Measurements from ENCODE around the gene MRPL57.
"Not testable (repeated sequence)": the region's sequence is repeated elsewhere in the genome, so short reads cannot be mapped to it uniquely, and the experiment has no call there.

Gene MRPL57

DNA sequence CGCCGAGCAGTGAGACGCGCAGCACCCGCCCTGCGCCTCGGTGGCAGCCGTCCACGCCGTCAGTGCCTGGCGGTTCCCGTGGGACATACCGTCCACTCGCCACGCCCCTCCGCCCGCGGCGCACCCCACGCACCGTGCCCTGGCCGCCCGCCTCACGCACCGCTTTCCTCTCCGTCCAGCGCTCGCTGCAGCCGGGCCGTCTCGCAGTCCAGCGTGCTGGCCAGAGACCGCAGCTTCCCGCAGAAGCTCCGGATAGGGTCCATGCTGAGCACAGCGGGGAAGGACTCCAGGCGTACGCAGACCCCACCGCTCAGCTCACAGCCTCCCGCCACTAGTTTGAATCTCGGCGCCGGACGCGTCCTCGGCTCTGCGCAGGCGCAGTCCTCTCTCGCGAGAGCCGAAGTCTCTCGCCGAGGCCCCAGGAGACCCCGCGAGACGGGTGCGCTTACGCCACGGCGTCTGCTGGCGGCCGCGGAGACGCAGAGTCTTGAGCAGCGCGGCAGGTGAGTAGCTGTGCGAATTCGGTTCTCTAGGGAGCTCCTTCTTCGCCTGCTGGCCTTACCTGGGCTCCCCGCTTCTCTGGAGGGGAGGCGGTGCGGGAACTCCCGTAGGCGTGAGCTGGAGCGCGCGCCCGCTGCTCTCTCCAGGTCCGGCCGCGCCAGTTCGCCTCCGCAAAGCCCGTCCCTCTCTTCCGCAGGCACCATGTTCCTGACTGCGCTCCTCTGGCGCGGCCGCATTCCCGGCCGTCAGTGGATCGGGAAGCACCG is at the start of gene MRPL57, which contains the start of gene SKA3:
MRPL57 (plus strand) TSS at position 444 of the 767 bp plus-strand sequence; CDS start at position 703, 259 bp downstream.
SKA3 (minus strand) TSS at position 338 of the 767 bp plus-strand sequence; CDS start at position 263, 75 bp downstream.
- peak; percentile 80 for DNase-seq (ENCODE audit: extremely low read depth, low read depth)
- TF ChIP-seq, protein P1, sequence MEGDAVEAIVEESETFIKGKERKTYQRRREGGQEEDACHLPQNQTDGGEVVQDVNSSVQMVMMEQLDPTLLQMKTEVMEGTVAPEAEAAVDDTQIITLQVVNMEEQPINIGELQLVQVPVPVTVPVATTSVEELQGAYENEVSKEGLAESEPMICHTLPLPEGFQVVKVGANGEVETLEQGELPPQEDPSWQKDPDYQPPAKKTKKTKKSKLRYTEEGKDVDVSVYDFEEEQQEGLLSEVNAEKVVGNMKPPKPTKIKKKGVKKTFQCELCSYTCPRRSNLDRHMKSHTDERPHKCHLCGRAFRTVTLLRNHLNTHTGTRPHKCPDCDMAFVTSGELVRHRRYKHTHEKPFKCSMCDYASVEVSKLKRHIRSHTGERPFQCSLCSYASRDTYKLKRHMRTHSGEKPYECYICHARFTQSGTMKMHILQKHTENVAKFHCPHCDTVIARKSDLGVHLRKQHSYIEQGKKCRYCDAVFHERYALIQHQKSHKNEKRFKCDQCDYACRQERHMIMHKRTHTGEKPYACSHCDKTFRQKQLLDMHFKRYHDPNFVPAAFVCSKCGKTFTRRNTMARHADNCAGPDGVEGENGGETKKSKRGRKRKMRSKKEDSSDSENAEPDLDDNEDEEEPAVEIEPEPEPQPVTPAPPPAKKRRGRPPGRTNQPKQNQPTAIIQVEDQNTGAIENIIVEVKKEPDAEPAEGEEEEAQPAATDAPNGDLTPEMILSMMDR (IDR thresholded peaks at IDR 0.05; ENCODE audit: low read depth, low read length, missing control alignments) = no peak

DNA sequence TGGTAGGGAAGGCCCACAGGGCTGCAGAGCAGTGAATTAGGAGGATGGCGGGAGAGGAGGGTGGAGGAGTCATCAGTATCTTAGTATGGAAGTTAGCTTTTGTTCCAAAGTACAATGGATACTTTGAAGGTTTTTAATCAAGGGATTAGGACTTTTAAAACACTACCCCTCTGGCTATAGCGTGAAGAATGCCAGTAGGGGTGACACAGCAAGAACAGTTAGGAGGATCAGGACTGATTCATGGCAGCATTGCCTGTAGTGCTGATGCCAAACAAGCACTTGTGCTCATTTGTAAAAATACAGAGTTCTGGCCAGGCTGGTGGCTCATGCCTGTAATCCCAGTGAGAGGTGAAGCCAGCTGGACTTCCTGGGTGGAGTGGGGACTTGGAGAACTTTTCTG is 46.3 kb upstream of the MRPL57 start:
- no peak for DNase-seq (ENCODE audit: extremely low read depth, low read depth)
- no peak overlapping the region for H3K4me3 ChIP-seq (replicated peaks; ENCODE audit: low read depth, low read length)

More for the DNA sequence above, at the start of gene MRPL57, which contains the start of gene SKA3:
- H3K4me3 ChIP-seq (replicated peaks; ENCODE audit: low read depth, low read length) = peak within 1 kb of the TSS; percentile 81

DNA sequence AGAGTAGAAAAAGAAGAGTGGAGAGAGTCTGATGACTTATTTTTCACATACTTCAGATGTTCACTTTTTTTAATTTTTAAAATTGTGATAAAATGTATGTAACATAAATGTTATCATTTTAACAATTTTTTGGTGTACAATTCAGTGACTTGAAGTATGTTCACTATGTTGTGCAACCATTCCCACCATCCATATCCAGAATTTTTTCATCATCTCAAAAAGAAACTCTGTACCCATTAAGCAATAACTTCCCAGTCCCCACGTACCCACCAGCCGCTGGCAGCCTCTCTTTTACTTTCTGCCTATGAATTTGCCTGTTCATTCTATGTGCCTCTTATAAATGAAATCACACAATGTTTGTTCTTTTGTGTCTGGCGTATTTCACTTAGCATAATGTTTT is 43.4 kb upstream of the MRPL57 start:
- TF ChIP-seq, protein P1 (IDR thresholded peaks at IDR 0.05; ENCODE audit: low read depth, low read length, missing control alignments) = no peak

More for the DNA sequence above, 46.3 kb upstream of the MRPL57 start:
- TF ChIP-seq, protein P1 (IDR thresholded peaks at IDR 0.05; ENCODE audit: low read depth, low read length, missing control alignments) = no peak

DNA sequence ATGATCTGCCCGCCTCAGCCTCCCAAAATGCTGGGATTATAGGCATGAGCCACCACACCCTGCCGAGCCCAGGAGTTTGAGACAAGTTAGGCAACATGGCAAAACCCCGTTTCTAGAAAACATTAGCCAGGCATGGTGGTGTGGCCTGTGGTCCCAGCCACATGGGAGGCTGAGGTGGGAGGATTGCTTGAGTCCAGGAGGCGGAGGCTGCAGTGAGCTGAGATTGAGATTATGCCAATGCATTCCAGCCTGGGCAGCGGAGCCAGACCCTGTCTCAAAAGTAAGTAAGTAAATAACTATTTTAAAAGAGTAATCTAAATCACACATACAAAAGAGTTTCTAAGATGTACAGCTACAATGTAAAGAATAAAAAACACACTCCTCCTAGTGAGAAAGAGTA is 42.0 kb upstream of the MRPL57 start:
- no peak for DNase-seq (ENCODE audit: extremely low read depth, low read depth)
- no peak overlapping the region for H3K4me3 ChIP-seq (replicated peaks; ENCODE audit: low read depth, low read length)
- TF ChIP-seq, protein P1 (IDR thresholded peaks at IDR 0.05; ENCODE audit: low read depth, low read length, missing control alignments) = no peak

More for the DNA sequence above, 43.4 kb upstream of the MRPL57 start:
- no peak for DNase-seq (ENCODE audit: extremely low read depth, low read depth)
- no peak overlapping the region for H3K4me3 ChIP-seq (replicated peaks; ENCODE audit: low read depth, low read length)

DNA sequence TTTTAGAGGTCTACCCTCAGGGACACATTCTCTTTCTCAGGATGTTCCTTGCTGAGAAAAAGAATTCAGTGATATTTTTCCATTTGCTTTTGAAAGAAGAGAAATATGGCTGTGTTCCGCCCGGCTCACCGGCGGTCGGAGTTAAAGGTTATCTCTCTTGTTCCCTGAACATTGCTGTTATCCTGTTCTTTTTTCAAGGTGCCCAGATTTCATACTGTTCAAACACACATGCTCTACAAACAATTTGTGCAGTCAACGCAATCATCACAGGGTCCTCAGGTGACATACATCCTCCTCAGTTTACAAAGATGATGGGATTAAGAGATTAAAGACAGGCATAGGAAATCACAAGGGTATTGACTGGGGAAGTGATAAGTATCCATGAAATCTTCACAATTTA is 40.6 kb upstream of the MRPL57 start:
- DNase-seq (ENCODE audit: extremely low read depth, low read depth); H3K4me3 ChIP-seq (replicated peaks; ENCODE audit: low read depth, low read length): not testable (repeated sequence)

DNA sequence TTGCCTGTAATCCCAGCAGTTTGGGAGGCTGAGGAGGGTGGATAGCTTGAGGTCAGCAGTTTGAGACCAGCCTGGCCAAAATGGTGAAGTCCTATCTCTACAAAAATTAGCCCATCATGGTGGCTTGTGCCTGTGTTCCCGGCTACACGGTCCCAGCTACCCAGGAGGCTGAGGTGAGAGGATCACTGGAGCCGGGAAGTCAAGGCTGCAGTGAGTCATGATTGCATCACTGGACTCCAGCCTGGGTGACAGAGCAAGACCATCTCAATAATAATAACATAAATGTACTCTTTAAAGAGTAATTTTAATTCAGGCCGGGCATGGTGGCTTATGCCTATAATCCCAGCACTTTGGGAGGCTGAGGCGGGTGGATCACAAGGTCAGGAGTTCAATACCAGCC is 38.8 kb upstream of the MRPL57 start:
- H3K4me3 ChIP-seq (replicated peaks; ENCODE audit: low read depth, low read length) = no peak overlapping the region
- no peak for DNase-seq (ENCODE audit: extremely low read depth, low read depth)
- TF ChIP-seq, protein P1 (IDR thresholded peaks at IDR 0.05; ENCODE audit: low read depth, low read length, missing control alignments) = no peak

DNA sequence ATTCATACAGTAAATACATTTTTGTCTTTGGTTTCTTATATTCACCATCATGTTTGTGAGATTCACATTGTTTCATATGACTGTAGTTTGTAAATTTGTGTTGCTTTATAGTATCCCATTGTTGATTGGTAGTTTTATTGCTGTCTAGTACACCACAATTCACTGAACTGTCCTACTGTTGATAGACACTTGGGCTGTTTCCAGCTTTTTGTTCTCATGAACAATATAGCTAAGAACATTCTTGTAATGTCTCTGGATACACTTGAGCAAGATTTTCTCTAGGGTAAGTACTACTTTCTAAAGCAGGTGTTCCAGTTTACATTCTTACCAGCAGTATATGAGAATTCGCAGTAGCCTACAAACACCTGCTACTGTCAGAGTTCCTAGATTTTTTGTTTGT is 37.9 kb upstream of the MRPL57 start:
- DNase-seq (ENCODE audit: extremely low read depth, low read depth) = no peak
- TF ChIP-seq, protein P1 (IDR thresholded peaks at IDR 0.05; ENCODE audit: low read depth, low read length, missing control alignments) = no peak
- no peak overlapping the region for H3K4me3 ChIP-seq (replicated peaks; ENCODE audit: low read depth, low read length)
